HCT116 (cell line): ENCODE results near the gene TCF7L2. TPM values are rescaled to one million over a fixed set of nuclear protein-coding genes. Genes with fewer than 3 reads are reported as not detected.
A peak's percentile ranks its signal among the peaks of the same experiment; 100 is the strongest.

Experiments
- ATAC-seq: fragments of 200-7000 bp; cut with Tn5 transposase; 2 replicates; pipeline ENCODE4 v1.9.1; 2020; ENCODE audit warnings: mild to moderate bottlenecking, moderate library complexity
- BruUV-seq: library from RNA; stranded (reverse); fragments of 400-500 nt; replicated peaks from 2 replicates; lab custom pipeline; 2021; lab: Mats Ljungman, UMichigan
- CTCF ChIA-PET: fragments of 300-600 bp; sonication (Branson Sonifier 250); formaldehyde crosslinking; loops from one replicate; lab custom pipeline; 2021; ENCODE audit warnings: antibody characterized with exemption; lab: Charles Lee
- POLR2A ChIA-PET: fragments of 300-600, 350-600 bp; sonication (Branson Sonifier 250); formaldehyde crosslinking; loops from one replicate; lab custom pipeline; 2021; ENCODE audit warnings: antibody characterized with exemption; lab: Charles Lee
- RAD21 ChIA-PET, 2 experiments: fragments of 300-600 bp; sonication (Branson Sonifier 250); formaldehyde crosslinking; loops; one replicate each; lab custom pipeline; 2023; ENCODE audit warnings: low total read pairs in 2 of 2; ENCODE audit not compliant: uncharacterized antibody in 2 of 2, unreplicated experiment in 2 of 2, low non-redundant PET in 1 of 2; lab: Charles Lee
- DNase-seq: peaks from one replicate; pipeline ENCODE4 v3.0.0-alpha.2; 2010; ENCODE audit warnings: low read depth, low spot score
- H2AFZ ChIP-seq: fragments of 200-600 bp; shearing (Covaris generic), sonication (generic); 2 replicates; pipeline ENCODE4 v1.6.1; 2017; ENCODE audit warnings: low read depth, mixed run types, mixed read lengths, antibody characterized with exemption, low read length; ENCODE audit not compliant: poor library complexity, severe bottlenecking
- H3K27ac ChIP-seq: 2 replicates; pipeline ENCODE4 v1.5.1; 2012; ENCODE audit warnings: low read depth, low read length
- H3K27me3 ChIP-seq: fragments of 200-600 bp; sonication (generic); 2 replicates; pipeline ENCODE4 v1.6.1; 2016; ENCODE audit warnings: mixed run types, low read length, mixed read lengths; ENCODE audit not compliant: insufficient read depth
- H3K36me3 ChIP-seq, 2 experiments: fragments of 200-500 bp in 1 of 2; fragments of 200-600 bp in 1 of 2; sonication (Bioruptor generic) in 1 of 2; sonication (generic) in 1 of 2; 2 replicates each; pipeline versions ENCODE4 v1.5.1 to v1.6.1; 2014 to 2016; ENCODE audit warnings: low read length in 2 of 2, inconsistent platforms in 1 of 2, mixed read lengths in 1 of 2, mixed run types in 1 of 2; ENCODE audit not compliant: insufficient read depth in 2 of 2, control insufficient read depth in 1 of 2
- H3K4me1 ChIP-seq, 2 experiments: fragments of 200-600 bp in 1 of 2; sonication (generic) in 1 of 2; 2 replicates each; pipeline versions ENCODE4 v1.5.1 to v1.6.1; 2012 to 2017; ENCODE audit warnings: low read length in 2 of 2, inconsistent platforms in 1 of 2, mild to moderate bottlenecking in 1 of 2, mixed read lengths in 1 of 2, mixed run types in 1 of 2, moderate library complexity in 1 of 2; ENCODE audit not compliant: insufficient read depth in 2 of 2, control insufficient read depth in 1 of 2
- H3K4me2 ChIP-seq: fragments of 200-600 bp; sonication (generic); 2 replicates; pipeline ENCODE4 v1.6.1; 2017; ENCODE audit warnings: mixed run types, low read length, mixed read lengths
- H3K4me3 ChIP-seq, 2 experiments: fragments of 200-600 bp in 1 of 2; sonication (generic) in 1 of 2; replicated peaks in 1 of 2; 2 replicates each; pipeline ENCODE4 v1.5.1; 2011 to 2016; ENCODE audit warnings: low read length in 2 of 2, control low read depth in 1 of 2, low read depth in 1 of 2, mild to moderate bottlenecking in 1 of 2, mixed read lengths in 1 of 2, mixed run types in 1 of 2
- H3K79me2 ChIP-seq: fragments of 200-600 bp; sonication (generic); 2 replicates; pipeline ENCODE4 v1.6.1; 2017; ENCODE audit warnings: mild to moderate bottlenecking, mixed run types, low read length, moderate library complexity, mixed read lengths; ENCODE audit not compliant: insufficient read depth
- H3K9ac ChIP-seq: fragments of 200-600 bp; sonication (generic); 2 replicates; pipeline ENCODE4 v1.6.1; 2016; ENCODE audit warnings: low read length, mixed read lengths
- H3K9me2 ChIP-seq: fragments of 200-600 bp; sonication (generic), shearing (Covaris generic); 2 replicates; pipeline ENCODE4 v1.6.1; 2017; ENCODE audit warnings: mixed run types, mild to moderate bottlenecking, moderate library complexity; ENCODE audit not compliant: insufficient read depth
- H3K9me3 ChIP-seq, 2 experiments: fragments of 200-500 bp in 1 of 2; fragments of 200-600 bp in 1 of 2; sonication (Bioruptor generic) in 1 of 2; sonication (generic) in 1 of 2; 2 replicates each; pipeline ENCODE4 v1.6.1; 2014 to 2017; ENCODE audit warnings: low read length in 2 of 2, mixed read lengths in 2 of 2, inconsistent platforms in 1 of 2, low read depth in 1 of 2, mild to moderate bottlenecking in 1 of 2, mixed run types in 1 of 2, moderate library complexity in 1 of 2; ENCODE audit not compliant: control insufficient read depth in 1 of 2, insufficient read depth in 1 of 2
- H4K20me1 ChIP-seq: fragments of 200-600 bp; sonication (generic), shearing (Covaris generic); 2 replicates; pipeline ENCODE4 v1.6.1; 2017; ENCODE audit warnings: mixed run types, mild to moderate bottlenecking, moderate library complexity; ENCODE audit not compliant: insufficient read depth
- POLR2A ChIP-seq: IDR thresholded peaks from 2 replicates; pipeline ENCODE4 v1.7.0; 2011; ENCODE audit warnings: borderline replicate concordance; ENCODE audit not compliant: insufficient read depth, insufficient read length; ENCODE audit errors: extremely low read depth
- POLR2AphosphoS5 ChIP-seq: IDR thresholded peaks from 2 replicates; pipeline ENCODE4 v1.6.1; 2011; ENCODE audit warnings: mild to moderate bottlenecking, low read depth, low read length, moderate library complexity
- SP1 ChIP-seq: IDR thresholded peaks from 2 replicates; pipeline ENCODE4 v1.6.1; 2012; ENCODE audit warnings: low read depth
- ZFX ChIP-seq: fragments of 450-650 bp; IDR thresholded peaks from 2 replicates; pipeline ENCODE4 v1.6.1; 2017
- intact Hi-C: fragments of 100-400 bp; cut with micrococcal nuclease; formaldehyde crosslinking; loops from 2 replicates; pipeline ENCODE4 v1.10.0; 2022
- total RNA-seq: library from RNA; stranded (reverse); gene quantifications from one replicate; pipeline ENCODE4 v1.2.1, GENCODE V29; 2021; ENCODE audit not compliant: unreplicated experiment
- TF ChIP-seq, protein P1 (sequence below): IDR thresholded peaks from 2 replicates; pipeline ENCODE4 v1.6.1; 2012
- TF ChIP-seq, protein P2 (sequence below), 3 experiments: fragments of 200-600 bp in 1 of 3; sonication (generic) in 1 of 3; IDR thresholded peaks in 2 of 3; conservative IDR thresholded peaks in 1 of 3; 2 replicates each; pipeline ENCODE4 v1.5.1; 2012 to 2017; ENCODE audit warnings: low read depth in 2 of 3, low read length in 2 of 3, antibody characterized with exemption in 1 of 3, borderline replicate concordance in 1 of 3, control low read depth in 1 of 3, mild to moderate bottlenecking in 1 of 3, mixed read lengths in 1 of 3, mixed run types in 1 of 3, moderate library complexity in 1 of 3; ENCODE audit not compliant: insufficient read depth in 1 of 3

TCF7L2 gene
- total RNA-seq, 1 experiment from 2014 or later: 164 TPM

DNA sequence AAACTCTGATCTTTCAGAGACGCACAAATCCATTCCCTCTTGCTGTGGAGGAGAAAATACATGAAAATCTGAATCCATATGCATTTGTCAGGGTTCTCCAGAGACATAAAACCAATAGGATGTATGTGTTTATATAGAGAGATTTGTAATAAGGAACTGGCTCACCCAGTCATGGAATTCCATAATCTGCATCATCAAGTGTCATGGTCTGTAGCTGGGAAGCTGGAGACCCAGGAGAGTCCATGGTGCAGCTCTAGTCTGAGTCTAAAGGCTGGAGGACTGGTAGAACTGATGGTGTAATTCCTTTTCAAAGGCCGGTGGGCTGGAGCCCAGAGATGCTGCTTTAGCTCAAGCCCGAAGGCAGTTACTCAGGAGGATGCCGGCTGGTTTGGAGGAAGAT lies 134.0 kb downstream of the TCF7L2 start:
- Histone ChIP-seq H3K4me1 (peaks cover 66 to 81% of the 10 kb centered on the region in 2 experiments), H3K27ac (0 out of 2 replicates have a peak overlapping the region, but pooled peaks have one; percentile 1), H3K9me3 (no peaks in the 10 kb centered on the region), H2AFZ (no peak overlapping the region), H3K4me2 (peak overlapping the region; percentile 1; the same call in 1 of the 2 replicates), H3K4me3 (no peak overlapping the region), H3K27me3 (no peaks in the 10 kb centered on the region), H3K9me2 (no peaks in the 10 kb centered on the region), H4K20me1 (peaks cover 54% of the 10 kb centered on the region), H3K36me3 (peaks cover 2 to 17% of the 10 kb centered on the region in 2 experiments; a peak in 2 of 4 replicates), H3K9ac (no peak overlapping the region), H3K79me2 (peaks cover 99% of the 10 kb centered on the region)
- intact Hi-C loops: no loop called here
- no peak for ATAC-seq
- ChIA-PET POLR2A (interaction anchor here (5.4 kb wide), 1 partner anchor 10 kb away, joined by 39 read pairs; no protein-coding TSS in a partner anchor), RAD21 (interaction anchor here in 1 of 2 experiments (0.7 kb wide), 1 partner anchor 12 kb away, joined by 4 read pairs; no protein-coding TSS in a partner anchor), CTCF (interaction anchor here (0.6 kb wide), 1 partner anchor 122 kb away, joined by 4 read pairs; no protein-coding TSS in a partner anchor)
- BruUV-seq: no TSS peak
- no peak for DNase-seq
- TF ChIP-seq ZFX (no peak), SP1 (no peak), POLR2A (no peak)

DNA sequence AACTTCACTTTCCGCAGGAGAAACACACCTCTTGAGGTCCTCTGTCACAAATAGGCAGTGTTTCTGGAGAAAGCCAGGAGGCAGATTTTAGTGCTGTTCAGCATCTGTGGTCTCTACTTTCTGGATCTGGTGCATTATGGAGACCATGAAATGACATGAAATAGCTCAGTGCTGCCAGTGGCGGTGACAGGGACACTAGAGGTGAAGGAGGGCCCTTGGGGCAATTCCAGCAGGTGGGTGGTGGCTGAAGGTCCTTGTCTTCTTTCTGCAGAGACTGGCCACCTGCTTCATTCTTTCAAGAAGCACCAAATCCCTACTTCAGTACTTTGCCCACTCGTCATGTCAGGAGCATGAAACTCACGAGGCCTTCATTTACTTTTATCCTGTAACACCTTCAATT lies 135.7 kb downstream of the TCF7L2 start:
- Histone ChIP-seq H3K4me3 (0 out of 4 replicates have a peak overlapping the region, but pooled peaks of 1 of the 2 experiments have one; percentile 4), H3K9me3 (no peaks in the 10 kb centered on the region), H4K20me1 (peaks cover 46% of the 10 kb centered on the region), H3K9me2 (no peaks in the 10 kb centered on the region), H3K4me2 (peak overlapping the region; percentile 69), H3K9ac (peak overlapping the region; percentile 55), H3K27me3 (no peaks in the 10 kb centered on the region)
- CTCF ChIA-PET: interaction anchor here (1.0 to 1.6 kb wide), 3 partner anchors 11 to 17 kb away, joined by 3 to 7 read pairs (median 3); no protein-coding TSS in a partner anchor
- ATAC-seq: no peak
- RAD21 ChIA-PET: interaction anchor here in 1 of 2 experiments (0.7 kb wide), 1 partner anchor 130 kb away, joined by 3 read pairs; no protein-coding TSS in a partner anchor
- DNase-seq: no peak
- POLR2A ChIA-PET: interaction anchor here (5.4 kb wide), 1 partner anchor 12 kb away, joined by 39 read pairs; no protein-coding TSS in a partner anchor
- no TSS peak for BruUV-seq
- TF ChIP-seq POLR2AphosphoS5: peak; percentile 16; the same call in 1 of the 2 replicates
- TF ChIP-seq, protein P1, sequence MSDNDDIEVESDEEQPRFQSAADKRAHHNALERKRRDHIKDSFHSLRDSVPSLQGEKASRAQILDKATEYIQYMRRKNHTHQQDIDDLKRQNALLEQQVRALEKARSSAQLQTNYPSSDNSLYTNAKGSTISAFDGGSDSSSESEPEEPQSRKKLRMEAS: no peak
- TF ChIP-seq, protein P2, sequence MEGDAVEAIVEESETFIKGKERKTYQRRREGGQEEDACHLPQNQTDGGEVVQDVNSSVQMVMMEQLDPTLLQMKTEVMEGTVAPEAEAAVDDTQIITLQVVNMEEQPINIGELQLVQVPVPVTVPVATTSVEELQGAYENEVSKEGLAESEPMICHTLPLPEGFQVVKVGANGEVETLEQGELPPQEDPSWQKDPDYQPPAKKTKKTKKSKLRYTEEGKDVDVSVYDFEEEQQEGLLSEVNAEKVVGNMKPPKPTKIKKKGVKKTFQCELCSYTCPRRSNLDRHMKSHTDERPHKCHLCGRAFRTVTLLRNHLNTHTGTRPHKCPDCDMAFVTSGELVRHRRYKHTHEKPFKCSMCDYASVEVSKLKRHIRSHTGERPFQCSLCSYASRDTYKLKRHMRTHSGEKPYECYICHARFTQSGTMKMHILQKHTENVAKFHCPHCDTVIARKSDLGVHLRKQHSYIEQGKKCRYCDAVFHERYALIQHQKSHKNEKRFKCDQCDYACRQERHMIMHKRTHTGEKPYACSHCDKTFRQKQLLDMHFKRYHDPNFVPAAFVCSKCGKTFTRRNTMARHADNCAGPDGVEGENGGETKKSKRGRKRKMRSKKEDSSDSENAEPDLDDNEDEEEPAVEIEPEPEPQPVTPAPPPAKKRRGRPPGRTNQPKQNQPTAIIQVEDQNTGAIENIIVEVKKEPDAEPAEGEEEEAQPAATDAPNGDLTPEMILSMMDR (IDR thresholded peaks at IDR 0.05 in 2 of 3, conservative IDR thresholded peaks at IDR 0.05 in 1 of 3; ENCODE audit: borderline replicate concordance in 1 of 3, insufficient read depth in 1 of 3, low read depth in 2 of 3, low read length in 2 of 3): peak in 1 of 3 experiments; percentile 37; a peak in 2 of 6 replicates
- TF ChIP-seq, all 23 proteins: peak for 2
- Histone ChIP-seq H3K27ac (peak overlapping the region; percentile 92), H3K4me1 (peaks cover 78 to 87% of the 10 kb centered on the region in 2 experiments), H3K36me3 (peaks cover 0 to 25% of the 10 kb centered on the region in 2 experiments; a peak in 2 of 4 replicates), H3K79me2 (peaks cover 97% of the 10 kb centered on the region), H2AFZ (no peak overlapping the region)
- intact Hi-C loops: loop anchor here (5.0 kb wide), 1 partner anchor 133 kb away; the partner anchor contains the start of gene TCF7L2
